Measurements from ENCODE around the gene PROZ. TPM values are rescaled to one million over a fixed set of nuclear protein-coding genes. Genes with fewer than 3 reads are reported as not detected.

PROZ gene
- total RNA-seq, 1 experiment from 2014 or later = not detected

- Histone ChIP-seq H4K5ac (ENCODE audit: insufficient read length, low read depth, low read length) (no peak overlapping the region), H4K20me1 (ENCODE audit: control insufficient read depth, insufficient read depth, insufficient read length) (no peaks in the 10 kb centered on the region), H4K91ac (ENCODE audit: insufficient read length, low read depth, low read length) (no peak overlapping the region), H2AK5ac (ENCODE audit: insufficient read length, low read length) (no peak overlapping the region), H3K27me3 (ENCODE audit: insufficient read depth, low read length) (no peaks in the 10 kb centered on the region), H3K79me1 (ENCODE audit: insufficient read depth, low read depth, low read length, poor library complexity, severe bottlenecking) (no peaks in the 10 kb centered on the region), H3K14ac (ENCODE audit: insufficient read depth, low read length) (no peak overlapping the region), H4K8ac (replicated peaks; ENCODE audit: insufficient read length, low read depth, low read length) (no peak overlapping the region), H3K79me2 (ENCODE audit: insufficient read depth, low read length) (no peaks in the 10 kb centered on the region), H2BK20ac (ENCODE audit: low read depth, low read length, poor library complexity, severe bottlenecking) (no peak overlapping the region), H3K27ac (ENCODE audit: insufficient read length, low read depth, low read length) (no peak overlapping the region), H3K4me2 (ENCODE audit: insufficient read depth, insufficient read length, low read length) (no peak overlapping the region), H3K4me1 (ENCODE audit: insufficient read depth, low read length) (no peaks in the 10 kb centered on the region), H2BK5ac (ENCODE audit: insufficient read length, low read length) (no peak overlapping the region), H2AFZ (ENCODE audit: low read length) (no peak overlapping the region), H3K23ac (ENCODE audit: insufficient read length, low read depth, low read length) (no peak overlapping the region), H3K9ac (ENCODE audit: extremely low read depth, insufficient read length, low read length) (no peak overlapping the region), H3K23me2 (ENCODE audit: insufficient read length, low read depth, low read length, poor library complexity, severe bottlenecking) (no peaks in the 10 kb centered on the region), H3K56ac (ENCODE audit: insufficient read length, low read depth, low read length) (no peak overlapping the region), H3K4ac (ENCODE audit: low read depth, low read length) (no peak overlapping the region), H2BK15ac (ENCODE audit: low read depth, low read length) (no peak overlapping the region), H3K18ac (ENCODE audit: insufficient read length, low read depth, low read length) (no peak overlapping the region), H2BK12ac (ENCODE audit: insufficient read length, low read depth, low read length) (no peak overlapping the region), H3T11ph (ENCODE audit: low read length) (no peak overlapping the region), H3K9me3 (ENCODE audit: control insufficient read depth, low read depth, low read length) (no peaks in the 10 kb centered on the region), H2BK120ac (ENCODE audit: low read depth, low read length, poor library complexity, severe bottlenecking) (no peak overlapping the region)
- no CpG with 5 or more reads among the region's 10 CpGs for WGBS (ENCODE audit: extremely low coverage, insufficient read length, low lambda C conversion rate)
- Mint-ChIP-seq H3K9me3 (no peaks in the 10 kb centered on the region), H3K4me1 (peaks cover 19 to 24% of the 10 kb centered on the region in 2 experiments), H3K4me3 (no peak overlapping the region), H3K27ac (no peak overlapping the region), H3K36me3 (ENCODE audit: insufficient read depth in 1 of 3, low read depth in 3 of 3) (peaks cover 12 to 36% (median 15%) of the 10 kb centered on the region in 3 experiments; a peak in 5 of 7 replicates), H3K27me3 (ENCODE audit: low read depth) (peaks cover 9% of the 10 kb centered on the region)
- TF ChIP-seq CTCF (conservative IDR thresholded peaks at IDR 0.05) = no peak
- no peak for DNase-seq
Observed at GRCh38 chr13:113167155-113167554, 8.7 kb downstream of the PROZ start.

Data from H9 (cell line).